OCI-LY3 (cell line): Measurements from ENCODE around the gene TULP1.

Experiments
- H2AFZ ChIP-seq: fragments of 200-600, 300-600 bp; shearing (Covaris generic); 2 replicates; pipeline ENCODE4 v1.6.0; 2014; ENCODE audit warnings: antibody characterized with exemption, low read depth, low read length
- H3K27ac ChIP-seq: fragments of 200-600, 300-600 bp; sonication (generic); 2 replicates; pipeline ENCODE4 v1.5.1; 2014; ENCODE audit warnings: mild to moderate bottlenecking, low read length, moderate library complexity, mixed read lengths
- H3K27me3 ChIP-seq: fragments of 200-600, 300-600 bp; sonication (generic); 2 replicates; pipeline ENCODE4 v1.6.1; 2014; ENCODE audit warnings: low read depth, low read length, mixed read lengths
- H3K36me3 ChIP-seq: fragments of 200-600, 300-600 bp; sonication (generic); replicated peaks from 2 replicates; pipeline ENCODE3; 2014; ENCODE audit warnings: low read depth, low read length, mixed read lengths
- H3K4me1 ChIP-seq: fragments of 300-600, 200-600 bp; sonication (generic); 2 replicates; pipeline ENCODE4 v1.6.1; 2014; ENCODE audit warnings: low read length, mixed read lengths
- H3K4me2 ChIP-seq: fragments of 200-600, 300-600 bp; sonication (generic); 2 replicates; pipeline ENCODE4 v1.6.1; 2014; ENCODE audit warnings: low read length, mixed read lengths
- H3K4me3 ChIP-seq: fragments of 300-600, 200-600 bp; sonication (generic); 2 replicates; pipeline ENCODE4 v1.5.1; 2014; ENCODE audit warnings: antibody characterized with exemption, mild to moderate bottlenecking, low read length, moderate library complexity
- H3K79me2 ChIP-seq: fragments of 300-600, 200-600 bp; shearing (Covaris generic); 2 replicates; pipeline ENCODE4 v1.6.1; 2014; ENCODE audit warnings: mild to moderate bottlenecking, low read length, mixed read lengths
- H3K9ac ChIP-seq: fragments of 300-600, 200-600 bp; shearing (Covaris generic); 2 replicates; pipeline ENCODE4 v1.6.0; 2014; ENCODE audit warnings: mild to moderate bottlenecking, low read length, moderate library complexity
- H3K9me3 ChIP-seq: fragments of 200-600, 300-600 bp; shearing (Covaris generic); 2 replicates; pipeline ENCODE4 v1.6.1; 2014; ENCODE audit warnings: low read length, mixed read lengths; ENCODE audit not compliant: insufficient read depth
- H4K20me1 ChIP-seq: fragments of 200-600, 300-600 bp; sonication (generic); 2 replicates; pipeline ENCODE4 v1.6.1; 2016; ENCODE audit warnings: low read length, mixed read lengths; ENCODE audit not compliant: insufficient read depth
- CTCF ChIP-seq: fragments of 200-600, 300-600 bp; sonication (generic); IDR thresholded peaks from 2 replicates; pipeline ENCODE4 v1.5.1; 2014; ENCODE audit warnings: antibody characterized with exemption, low read length, low read depth
- EZH2phosphoT487 ChIP-seq: fragments of 200-600 bp; shearing (Covaris generic); IDR thresholded peaks from 2 replicates; pipeline ENCODE4 v1.6.1; 2018; ENCODE audit warnings: antibody characterized with exemption, mixed run types, low read depth

TULP1 gene

GRCh38 chr6:35474942-35475570 is 37.6 kb downstream of the TULP1 start:
- Histone ChIP-seq H3K36me3 (peaks cover 26% of the 10 kb centered on the region), H3K27me3 (no peaks in the 10 kb centered on the region), H3K27ac (no peak overlapping the region), H3K79me2 (peaks cover 20% of the 10 kb centered on the region), H3K4me1 (peaks cover 18% of the 10 kb centered on the region), H2AFZ (no peak overlapping the region), H3K9me3 (no peaks in the 10 kb centered on the region), H3K4me3 (no peak overlapping the region), H4K20me1 (peaks cover 33% of the 10 kb centered on the region), H3K4me2 (no peak overlapping the region), H3K9ac (no peak overlapping the region)
- TF ChIP-seq CTCF (no peak), EZH2phosphoT487 (no peak)

GRCh38 chr6:35474131-35474941 is 38.4 kb downstream of the TULP1 start:
- 0 out of 2 replicates have a peak overlapping the region, but pooled peaks have one; percentile 13 for H3K27ac ChIP-seq
- no peak overlapping the region for H3K9ac ChIP-seq
- no peak for TF ChIP-seq CTCF
- TF ChIP-seq EZH2phosphoT487, result no peak
- peaks cover 27% of the 10 kb centered on the region for H3K79me2 ChIP-seq
- no peak overlapping the region for H3K4me2 ChIP-seq
- H3K4me3 ChIP-seq, result no peak overlapping the region
- H4K20me1 ChIP-seq, result peaks cover 40% of the 10 kb centered on the region
- no peak overlapping the region for H2AFZ ChIP-seq
- H3K27me3 ChIP-seq, result no peaks in the 10 kb centered on the region
- peaks cover 21% of the 10 kb centered on the region for H3K4me1 ChIP-seq
- H3K36me3 ChIP-seq, result peaks cover 33% of the 10 kb centered on the region
- no peaks in the 10 kb centered on the region for H3K9me3 ChIP-seq

- Histone ChIP-seq H3K79me2 (peaks cover 33% of the 10 kb centered on the region), H3K9me3 (no peaks in the 10 kb centered on the region), H3K4me2 (no peak overlapping the region), H3K4me3 (no peak overlapping the region), H3K4me1 (peaks cover 21% of the 10 kb centered on the region), H3K27ac (0 out of 2 replicates have a peak overlapping the region, but pooled peaks have one; percentile 13), H3K27me3 (no peaks in the 10 kb centered on the region), H3K36me3 (peaks cover 38% of the 10 kb centered on the region), H3K9ac (no peak overlapping the region), H2AFZ (no peak overlapping the region), H4K20me1 (peaks cover 45% of the 10 kb centered on the region)
- TF ChIP-seq CTCF (no peak), EZH2phosphoT487 (no peak)
These were observed 38.9 kb downstream of the TULP1 start for GRCh38 chr6:35473850-35474130.

GRCh38 chr6:35473075-35473849 is 39.4 kb downstream of the TULP1 start:
- TF ChIP-seq EZH2phosphoT487, result no peak
- no peak for TF ChIP-seq CTCF
- Histone ChIP-seq H3K4me2 (no peak overlapping the region), H3K4me3 (no peak overlapping the region), H2AFZ (no peak overlapping the region), H4K20me1 (peaks cover 45% of the 10 kb centered on the region), H3K4me1 (peaks cover 21% of the 10 kb centered on the region), H3K36me3 (peaks cover 43% of the 10 kb centered on the region), H3K27me3 (no peaks in the 10 kb centered on the region), H3K79me2 (peaks cover 38% of the 10 kb centered on the region), H3K9ac (no peak overlapping the region), H3K27ac (peak overlapping the region; percentile 13; the same call in 1 of the 2 replicates), H3K9me3 (no peaks in the 10 kb centered on the region)
